GM12872 (cell line): ENCODE measurements around the gene TCF7L1.

ENCODE experiments used
- CTCF ChIP-seq: IDR thresholded peaks from 3 replicates; pipeline ENCODE4 v1.5.1; 2011; ENCODE audit warnings: low read depth, mild to moderate bottlenecking, low read length, moderate library complexity; ENCODE audit not compliant: insufficient read depth

Gene TCF7L1

GRCh38 chr2:85133751-85134254 lies 611 bp downstream of the TCF7L1 start:
- no peak for TF ChIP-seq CTCF

DNA sequence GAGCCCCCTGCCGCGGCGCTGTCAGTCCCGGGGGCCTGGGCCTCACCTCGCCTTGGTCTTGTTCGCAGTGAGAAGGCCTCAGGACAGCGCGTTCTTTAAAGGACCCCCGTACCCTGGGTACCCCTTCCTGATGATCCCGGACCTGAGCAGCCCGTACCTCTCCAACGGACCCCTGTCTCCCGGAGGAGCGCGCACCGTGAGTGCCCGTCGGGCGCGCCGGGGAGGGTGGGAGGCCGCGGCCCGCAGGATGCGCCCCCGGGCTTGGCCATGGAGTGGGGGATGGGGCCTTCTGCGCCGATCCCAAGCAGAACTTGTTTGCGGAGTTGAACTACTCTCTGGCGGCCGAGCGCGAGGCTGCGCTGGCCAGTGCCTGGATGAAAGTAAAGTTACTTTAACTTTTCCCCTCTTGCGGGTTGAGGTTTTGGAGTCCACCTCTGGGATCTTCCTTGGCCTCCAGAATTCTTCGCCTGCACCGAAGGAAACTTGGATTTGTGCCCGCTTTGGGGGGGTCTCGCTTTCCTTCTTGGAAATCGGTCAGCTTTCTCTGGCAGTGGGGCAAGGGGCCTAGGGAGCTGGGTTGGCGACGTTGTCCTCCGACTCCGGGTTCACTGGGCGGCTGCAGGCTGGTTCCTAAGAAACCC lies 1.2 kb downstream of the TCF7L1 start:
- no peak for TF ChIP-seq CTCF

DNA sequence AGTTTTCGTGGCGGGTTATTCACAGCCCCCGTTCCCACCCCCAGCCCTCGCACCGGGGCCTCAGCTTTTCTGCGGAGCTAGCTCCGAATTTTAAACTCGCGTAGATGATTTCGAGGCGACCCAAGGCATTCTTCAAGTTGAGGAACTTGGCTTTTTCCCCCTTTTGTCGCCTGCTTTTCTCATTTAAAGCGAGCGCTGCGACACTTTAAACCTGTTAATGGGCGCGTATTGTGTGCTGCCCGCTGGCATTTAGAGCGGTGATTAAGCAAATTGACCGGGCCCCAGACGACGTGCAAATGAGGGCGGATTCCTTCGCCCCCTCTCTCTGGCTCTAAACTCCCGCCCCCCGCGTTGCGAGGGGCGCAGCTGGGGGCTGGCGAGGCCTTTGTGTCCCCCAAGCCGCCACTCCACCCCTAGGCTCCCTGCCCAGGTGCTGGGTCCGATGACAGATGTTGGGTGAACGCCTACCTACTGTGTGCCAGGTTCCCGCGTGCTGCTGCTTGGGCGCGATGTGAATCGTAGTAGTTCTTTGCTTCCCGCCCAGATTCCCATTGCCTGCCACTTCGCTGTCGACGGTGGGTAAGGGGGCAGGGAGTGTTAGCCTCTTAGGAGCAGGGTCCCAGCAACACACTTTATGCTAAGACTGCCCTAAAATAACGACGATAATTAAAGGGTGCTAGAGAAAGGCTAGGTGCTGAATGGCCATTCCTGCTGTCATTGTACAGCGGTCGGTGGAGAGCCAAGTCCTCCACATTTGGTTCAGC lies 1.9 kb downstream of the TCF7L1 start:
- no peak for TF ChIP-seq CTCF

DNA sequence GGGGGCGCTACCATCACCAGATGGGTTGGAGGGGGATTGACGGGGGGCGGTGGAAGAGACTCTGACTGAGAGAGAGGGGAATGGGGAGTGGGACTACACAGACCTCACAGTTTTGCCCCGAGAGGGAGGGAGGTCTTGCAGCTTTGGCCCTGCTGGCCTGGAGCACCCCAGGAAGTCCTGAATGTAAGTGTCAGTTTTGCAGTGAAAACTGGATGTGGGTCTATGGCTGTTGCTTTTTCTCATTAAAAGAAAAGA lies 2.4 kb downstream of the TCF7L1 start:
- no peak for TF ChIP-seq CTCF

DNA sequence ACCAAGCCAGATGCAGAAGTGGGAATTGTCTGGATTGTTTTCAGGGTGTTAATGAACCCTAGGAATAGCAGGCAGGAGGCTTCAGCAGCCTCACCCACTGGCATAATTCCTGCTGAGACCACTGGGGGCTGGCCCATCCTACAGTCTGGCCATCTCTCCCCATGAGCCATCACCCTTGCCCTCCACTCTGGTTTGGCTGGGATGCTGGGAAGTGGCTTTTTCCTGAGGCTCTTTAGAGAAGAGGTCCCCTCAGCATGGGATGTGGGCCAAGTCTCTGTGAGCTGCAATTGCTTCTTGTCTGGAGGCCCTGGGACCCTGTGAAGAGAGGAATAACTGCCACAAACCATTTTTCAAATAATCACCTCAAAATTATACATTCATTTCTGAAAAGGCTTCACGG lies 4.0 kb downstream of the TCF7L1 start:
- no peak for TF ChIP-seq CTCF

DNA sequence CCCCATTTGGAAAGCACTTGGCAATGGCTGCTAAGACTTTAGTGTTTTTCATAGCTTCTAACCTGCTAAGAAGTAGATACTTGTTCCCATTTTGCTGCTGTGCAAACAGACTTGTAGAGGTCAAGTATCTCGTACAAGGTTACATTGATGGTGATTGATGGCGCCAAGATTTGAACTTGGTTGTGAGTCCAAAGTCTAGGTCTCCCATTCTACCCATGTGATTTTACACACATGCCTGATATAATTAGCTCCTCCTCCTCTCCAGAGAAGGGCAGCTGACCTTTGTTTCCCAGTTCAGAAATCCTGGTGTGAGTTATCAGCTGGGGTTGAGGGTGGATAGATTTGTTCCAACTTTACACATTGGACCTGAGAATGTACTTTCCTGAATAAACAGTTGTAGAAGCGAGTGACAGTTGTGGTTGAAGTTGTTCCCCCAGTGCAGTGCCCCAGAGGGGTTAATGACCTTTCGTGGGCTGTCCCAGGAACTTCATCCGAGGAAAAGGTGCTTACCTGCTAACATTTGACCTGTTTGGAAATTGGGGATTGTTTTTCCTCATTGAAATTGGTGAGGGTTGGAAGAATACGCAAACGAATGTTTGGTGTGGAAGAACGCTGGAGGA lies 10.4 kb downstream of the TCF7L1 start:
- no peak for TF ChIP-seq CTCF

DNA sequence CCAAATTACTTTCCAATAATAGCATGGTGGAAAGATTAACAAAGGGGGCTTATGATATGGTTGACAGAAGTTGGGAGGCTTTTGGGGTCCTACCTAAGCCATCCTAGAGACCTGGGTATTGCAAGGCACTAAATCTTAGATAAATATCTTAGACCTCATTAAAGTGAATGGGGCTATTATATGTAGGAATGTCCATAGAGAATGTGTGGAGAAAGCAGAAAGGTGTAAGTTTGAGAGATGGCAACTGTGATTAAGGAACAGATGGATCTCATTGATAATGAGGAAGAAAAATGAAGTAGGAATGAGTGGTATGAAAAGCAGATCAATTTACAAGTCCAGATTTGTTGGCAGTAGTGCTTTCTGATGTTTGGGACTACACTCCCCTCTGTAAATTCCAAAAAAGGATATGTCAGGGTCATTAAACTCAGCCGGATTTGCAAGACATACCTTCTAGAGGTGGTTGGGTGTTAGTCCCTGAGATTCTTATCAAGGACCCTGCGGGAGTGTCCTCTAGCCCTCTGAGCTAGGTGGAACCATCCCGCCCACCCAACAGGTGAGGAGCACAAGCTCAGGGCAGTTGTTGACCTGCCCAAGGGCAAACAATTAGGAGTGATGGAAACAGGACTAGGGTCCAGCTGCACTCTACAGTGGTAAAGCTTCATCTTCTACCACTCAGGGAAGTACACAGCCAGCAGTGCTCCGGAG lies 12.1 kb downstream of the TCF7L1 start:
- TF ChIP-seq CTCF = no peak
